ENCODE data around the gene PPP2R5C.
"Not testable (repeated sequence)": the region's sequence is repeated elsewhere in the genome, so short reads cannot be mapped to it uniquely, and the experiment has no call there.

PPP2R5C gene

GRCh38 chr14:101761032-101761880, at the start of gene PPP2R5C:
TSS of gene PPP2R5C (plus strand) at chr14:101761709. CDS start at chr14:101761894, 185 bp downstream.
- Mint-ChIP-seq H3K36me3 (peaks cover 43% of the 10 kb centered on the region), H3K9me3 (no peaks in the 10 kb centered on the region), H3K4me3 (peak within 1 kb of the TSS; percentile 77), H3K4me1 (peaks cover 58% of the 10 kb centered on the region), H3K27ac (peak within 1 kb of the TSS; percentile 71)
- ATAC-seq: peak; percentile 84
- DNase-seq (ENCODE audit: low spot score in 2 of 2): peak; percentile 76 to 91

GRCh38 chr14:101711857-101712233, 49.7 kb upstream of the PPP2R5C start:
- H3K4me3 Mint-ChIP-seq; ATAC-seq; H3K36me3 Mint-ChIP-seq; DNase-seq (ENCODE audit: low spot score in 2 of 2); H3K9me3 Mint-ChIP-seq: not testable (repeated sequence)
- Mint-ChIP-seq H3K27ac (peak overlapping the region; percentile 86), H3K4me1 (peaks cover 78% of the 10 kb centered on the region)

- not testable (repeated sequence) for H3K27ac Mint-ChIP-seq; ATAC-seq; H3K36me3 Mint-ChIP-seq; H3K9me3 Mint-ChIP-seq; DNase-seq (ENCODE audit: low spot score in 2 of 2); H3K4me3 Mint-ChIP-seq
- peaks cover 78% of the 10 kb centered on the region for H3K4me1 Mint-ChIP-seq
These were observed 49.2 kb upstream of the PPP2R5C start for GRCh38 chr14:101712341-101712740.

DNA sequence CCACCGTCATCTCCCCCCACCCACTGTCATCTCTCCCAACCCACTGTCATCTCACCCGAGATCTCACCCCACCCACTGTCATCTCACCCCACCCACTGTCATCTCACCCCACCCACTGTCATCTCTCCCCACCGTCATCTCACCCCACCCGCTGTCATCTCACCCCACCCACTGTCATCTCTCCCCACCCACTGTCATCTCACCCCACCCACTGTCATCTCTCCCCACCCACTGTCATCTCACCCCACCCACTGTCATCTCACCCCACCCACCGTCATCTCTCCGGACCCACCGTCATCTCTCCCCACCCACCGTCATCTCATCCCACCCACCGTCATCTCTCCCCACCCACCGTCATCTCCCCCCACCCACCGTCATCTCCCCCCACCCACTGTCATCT, 48.4 kb upstream of the PPP2R5C start:
- Mint-ChIP-seq H3K27ac (peak overlapping the region; percentile 90), H3K4me1 (peaks cover 77% of the 10 kb centered on the region)
- H3K36me3 Mint-ChIP-seq, H3K4me3 Mint-ChIP-seq, ATAC-seq, H3K9me3 Mint-ChIP-seq: not testable (repeated sequence)
- peak in 1 of 2 donors; percentile 46 for DNase-seq (ENCODE audit: low spot score in 2 of 2)

- peak overlapping the region; percentile 90 for H3K27ac Mint-ChIP-seq
- DNase-seq (ENCODE audit: low spot score in 2 of 2) (peak in 1 of 2 donors; percentile 64), ATAC-seq (peak; percentile 71)
- peaks cover 76% of the 10 kb centered on the region for H3K4me1 Mint-ChIP-seq
- H3K4me3 Mint-ChIP-seq: peak overlapping the region; percentile 14
- H3K36me3 Mint-ChIP-seq: no peaks in the 10 kb centered on the region
- peaks cover 2% of the 10 kb centered on the region for H3K9me3 Mint-ChIP-seq
These were observed 47.7 kb upstream of the PPP2R5C start for GRCh38 chr14:101713621-101714349.

- peaks cover 2% of the 10 kb centered on the region for H3K9me3 Mint-ChIP-seq
- peak overlapping the region; percentile 90 for H3K27ac Mint-ChIP-seq
- H3K4me1 Mint-ChIP-seq: peaks cover 76% of the 10 kb centered on the region
- no peak for ATAC-seq
- no peak overlapping the region for H3K4me3 Mint-ChIP-seq
- DNase-seq (ENCODE audit: low spot score in 2 of 2): peak in 1 of 2 donors; percentile 40
- H3K36me3 Mint-ChIP-seq: no peaks in the 10 kb centered on the region
These were observed 47.1 kb upstream of the PPP2R5C start for GRCh38 chr14:101714394-101714793.

DNA sequence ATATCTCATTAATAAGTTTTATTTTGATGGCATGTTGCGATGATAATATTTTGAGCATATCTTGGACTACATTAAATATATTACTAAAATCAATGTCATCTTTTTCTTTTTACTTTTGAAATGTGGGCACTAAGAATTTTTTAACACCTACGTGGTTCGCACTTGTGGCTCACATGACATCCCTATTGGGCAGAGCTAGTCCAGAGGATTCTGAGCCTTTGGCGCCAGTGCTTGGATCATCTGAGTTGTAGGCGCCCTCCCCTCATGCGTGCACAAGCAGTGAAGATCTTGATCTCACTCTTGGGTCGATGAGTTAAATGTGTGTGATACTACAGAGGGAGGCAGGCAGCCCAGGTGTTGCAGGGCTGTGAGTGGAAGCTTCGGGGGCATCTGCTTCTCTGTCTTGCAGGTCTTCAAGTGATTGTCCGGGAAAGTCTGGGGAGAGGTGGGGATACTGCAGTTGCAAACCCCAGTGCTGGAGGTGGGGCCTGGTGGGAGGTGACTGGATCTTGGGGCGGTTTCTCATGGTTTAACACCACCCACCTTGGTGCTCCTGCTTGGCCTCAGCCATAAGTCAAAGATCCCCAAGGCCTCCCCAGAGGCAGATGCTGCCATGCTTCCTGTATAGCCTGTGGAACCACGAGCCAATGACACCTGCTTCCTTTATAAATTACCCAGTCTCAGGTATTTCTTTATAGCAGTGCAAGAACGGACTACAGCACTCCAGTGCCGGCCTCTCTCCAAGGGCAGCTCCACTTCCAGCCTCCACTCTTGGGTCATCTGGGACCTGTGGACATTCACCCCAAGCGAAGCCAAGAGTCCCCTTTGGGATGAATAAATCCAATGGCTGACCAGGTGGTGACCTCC, 46.1 kb upstream of the PPP2R5C start:
- Mint-ChIP-seq H3K4me1 (peaks cover 76% of the 10 kb centered on the region), H3K9me3 (peaks cover 2% of the 10 kb centered on the region), H3K4me3 (no peak overlapping the region), H3K36me3 (no peaks in the 10 kb centered on the region), H3K27ac (peak overlapping the region; percentile 83)
- DNase-seq (ENCODE audit: low spot score in 2 of 2) (peak in 1 of 2 donors; percentile 49), ATAC-seq (no peak)

GRCh38 chr14:101716077-101716950, 45.2 kb upstream of the PPP2R5C start:
- Mint-ChIP-seq H3K36me3 (no peaks in the 10 kb centered on the region), H3K9me3 (peaks cover 2% of the 10 kb centered on the region), H3K4me3 (peak overlapping the region; percentile 7), H3K27ac (peak overlapping the region; percentile 88), H3K4me1 (peaks cover 70% of the 10 kb centered on the region)
- DNase-seq (ENCODE audit: low spot score in 2 of 2) (peak in 1 of 2 donors; percentile 43), ATAC-seq (no peak)

GRCh38 chr14:101716956-101717662, 44.4 kb upstream of the PPP2R5C start:
- Mint-ChIP-seq H3K36me3 (peaks cover 5% of the 10 kb centered on the region), H3K9me3 (peaks cover 2% of the 10 kb centered on the region), H3K4me1 (peaks cover 75% of the 10 kb centered on the region), H3K27ac (peak overlapping the region; percentile 88), H3K4me3 (peak overlapping the region; percentile 7)
- DNase-seq (ENCODE audit: low spot score in 2 of 2) (peak in 1 of 2 donors; percentile 49), ATAC-seq (peak; percentile 6)

GRCh38 chr14:101717663-101718490, 43.6 kb upstream of the PPP2R5C start:
- Mint-ChIP-seq H3K27ac (peak overlapping the region; percentile 88), H3K4me3 (peak overlapping the region; percentile 7), H3K9me3 (peaks cover 2% of the 10 kb centered on the region), H3K4me1 (peaks cover 83% of the 10 kb centered on the region), H3K36me3 (peaks cover 8% of the 10 kb centered on the region)
- peak in 1 of 2 donors; percentile 46 for DNase-seq (ENCODE audit: low spot score in 2 of 2)
- ATAC-seq: no peak

- peak in 1 of 2 donors; percentile 49 for DNase-seq (ENCODE audit: low spot score in 2 of 2)
- no peak overlapping the region for H3K4me3 Mint-ChIP-seq
- ATAC-seq: no peak
- H3K36me3 Mint-ChIP-seq: peaks cover 8% of the 10 kb centered on the region
- peak overlapping the region; percentile 80 for H3K27ac Mint-ChIP-seq
- peaks cover 2% of the 10 kb centered on the region for H3K9me3 Mint-ChIP-seq
- peaks cover 79% of the 10 kb centered on the region for H3K4me1 Mint-ChIP-seq
These were observed 42.4 kb upstream of the PPP2R5C start for GRCh38 chr14:101719045-101719645.

DNA sequence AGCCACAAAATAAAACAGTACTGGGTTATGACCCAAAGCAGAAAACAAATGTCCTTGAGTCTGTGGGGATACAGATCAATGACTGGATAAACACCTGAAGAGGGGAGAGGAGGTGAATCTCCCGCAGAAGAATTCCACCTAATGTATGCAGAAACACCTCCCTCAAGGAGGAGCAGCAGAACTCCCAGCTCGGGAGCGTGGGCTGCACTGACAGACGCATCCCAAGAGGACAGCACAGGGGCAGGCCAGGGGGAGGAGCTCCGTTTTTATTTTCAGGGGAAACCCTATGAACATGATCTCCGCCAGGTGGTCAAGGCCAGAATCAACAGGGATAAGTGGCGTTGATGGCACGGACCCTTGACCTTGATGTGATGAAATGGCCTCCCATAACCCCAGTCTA, 41.8 kb upstream of the PPP2R5C start:
- DNase-seq (ENCODE audit: low spot score in 2 of 2) (no peak), ATAC-seq (no peak)
- H3K4me3 Mint-ChIP-seq: no peak overlapping the region
- H3K9me3 Mint-ChIP-seq: no peaks in the 10 kb centered on the region
- H3K36me3 Mint-ChIP-seq: peaks cover 8% of the 10 kb centered on the region
- H3K4me1 Mint-ChIP-seq: peaks cover 74% of the 10 kb centered on the region
- H3K27ac Mint-ChIP-seq: peak overlapping the region; percentile 80

GRCh38 chr14:101721111-101721510, 40.4 kb upstream of the PPP2R5C start:
- Mint-ChIP-seq H3K27ac (peak overlapping the region; percentile 98), H3K36me3 (peaks cover 8% of the 10 kb centered on the region), H3K9me3 (no peaks in the 10 kb centered on the region), H3K4me3 (peak overlapping the region; percentile 84), H3K4me1 (peaks cover 70% of the 10 kb centered on the region)
- DNase-seq (ENCODE audit: low spot score in 2 of 2) (peak; percentile 1 to 47), ATAC-seq (no peak)
